SIG-M5 treated with dmso at 0.1 percent for 504 hours (cell line): ENCODE measurements around the gene TK2.

Source experiments
- DNase-seq: peaks from one replicate; lab custom pipeline; 2025; ENCODE audit not compliant: unreplicated experiment; lab: John Stamatoyannopoulos, UW

The TK2 gene

GRCh38 chr16:66486199-66486772 lies 63.6 kb downstream of the TK2 start:
- no peak for DNase-seq

DNA sequence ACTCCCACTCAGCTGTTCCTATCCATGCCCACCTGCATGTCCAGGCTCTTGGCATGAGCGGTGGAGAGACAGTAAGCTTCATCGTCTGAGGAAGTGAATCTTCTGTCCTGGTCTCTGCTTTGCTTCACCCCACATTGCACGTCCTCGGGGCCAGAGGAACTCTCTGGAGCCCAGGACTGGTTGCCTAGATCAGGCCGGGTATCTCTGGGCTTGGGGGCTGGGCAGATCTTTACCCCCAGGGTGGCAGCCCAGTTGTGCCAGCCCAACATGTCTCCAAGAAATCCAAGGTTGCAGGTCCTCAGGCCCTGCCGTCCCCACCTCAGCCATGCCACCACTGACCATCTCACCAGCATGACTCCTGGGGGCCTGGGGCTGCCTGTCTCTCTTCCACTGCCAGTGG lies 64.5 kb downstream of the TK2 start:
- no peak for DNase-seq

- no peak for DNase-seq
Measured at GRCh38 chr16:66484453-66485213, 65.3 kb downstream of the TK2 start.

GRCh38 chr16:66483689-66484452 lies 66.1 kb downstream of the TK2 start:
- DNase-seq = peak; percentile 63

GRCh38 chr16:66481943-66482390 lies 68.0 kb downstream of the TK2 start:
- DNase-seq = no peak

- no peak for DNase-seq
Measured at GRCh38 chr16:66481081-66481942, 68.6 kb downstream of the TK2 start.

DNA sequence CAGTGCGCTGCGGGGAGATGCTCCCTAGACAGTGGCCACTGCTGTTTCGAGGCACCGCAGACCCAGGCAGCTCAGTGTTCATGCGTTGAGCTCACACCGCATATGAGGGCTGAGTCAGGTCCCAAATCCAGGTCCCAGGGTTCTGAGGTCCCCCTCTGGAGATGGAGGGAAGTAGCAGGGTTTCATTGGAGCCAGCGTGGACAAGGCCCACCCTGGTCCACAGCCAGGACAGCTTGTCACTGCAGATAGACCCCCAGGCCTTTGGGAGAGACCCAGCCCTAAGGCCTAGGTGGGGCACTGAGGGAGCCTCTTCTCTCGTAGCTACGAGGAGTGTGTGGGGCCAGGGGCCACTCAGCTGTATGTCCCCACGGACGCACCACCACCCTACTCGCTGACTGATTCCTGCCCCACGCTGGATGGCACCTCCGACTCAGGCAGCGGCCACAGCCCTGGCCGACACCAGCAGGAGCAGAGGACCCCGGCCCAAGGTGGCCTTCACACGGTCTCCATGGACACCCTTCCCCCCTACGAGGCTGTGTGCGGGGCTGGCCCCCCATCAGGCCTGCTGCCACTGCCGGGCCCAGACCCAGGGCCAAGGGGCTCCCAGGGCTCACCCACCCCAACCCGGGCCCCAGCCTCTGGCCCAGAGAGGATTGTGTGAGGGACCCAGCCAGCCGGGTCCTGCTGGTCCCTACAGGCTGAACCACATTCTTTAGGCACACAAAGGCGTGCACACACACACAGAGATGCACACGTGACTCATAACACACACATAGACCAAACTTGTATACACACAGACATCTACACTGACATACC lies 69.4 kb downstream of the TK2 start:
- no peak for DNase-seq

- no peak for DNase-seq
Measured at GRCh38 chr16:66479661-66480264, 70.2 kb downstream of the TK2 start.

GRCh38 chr16:66478733-66479511 lies 71.0 kb downstream of the TK2 start:
- DNase-seq = peak; percentile 76

GRCh38 chr16:66477028-66477515 lies 72.8 kb downstream of the TK2 start:
- DNase-seq = no peak

- DNase-seq = no peak
Measured at GRCh38 chr16:66476328-66477027, 73.4 kb downstream of the TK2 start.

DNA sequence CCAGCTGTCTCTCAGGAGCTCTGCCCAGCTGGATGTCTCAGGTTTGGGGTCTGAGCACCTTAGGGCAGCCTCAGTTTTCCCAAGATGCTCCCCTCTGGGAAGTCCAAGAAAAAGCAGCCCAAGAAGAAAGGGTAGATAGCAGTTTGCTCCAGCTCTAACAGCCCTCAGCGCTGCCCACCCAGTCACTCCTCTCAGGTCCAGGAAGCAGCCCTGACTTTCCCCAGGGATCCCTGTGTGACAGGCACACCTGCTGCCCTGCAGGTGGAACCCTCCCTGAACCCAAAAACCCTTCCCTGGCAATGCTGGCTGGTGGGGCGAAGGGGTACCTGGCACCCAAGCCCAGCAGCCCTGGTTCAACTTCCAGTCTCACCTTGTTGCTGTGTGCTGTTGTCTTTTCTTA lies 74.7 kb downstream of the TK2 start:
- DNase-seq = no peak

- DNase-seq = peak; percentile 56
Measured at GRCh38 chr16:66474750-66475199, 75.1 kb downstream of the TK2 start.

GRCh38 chr16:66473654-66474519 lies 76.0 kb downstream of the TK2 start:
- no peak for DNase-seq

DNA sequence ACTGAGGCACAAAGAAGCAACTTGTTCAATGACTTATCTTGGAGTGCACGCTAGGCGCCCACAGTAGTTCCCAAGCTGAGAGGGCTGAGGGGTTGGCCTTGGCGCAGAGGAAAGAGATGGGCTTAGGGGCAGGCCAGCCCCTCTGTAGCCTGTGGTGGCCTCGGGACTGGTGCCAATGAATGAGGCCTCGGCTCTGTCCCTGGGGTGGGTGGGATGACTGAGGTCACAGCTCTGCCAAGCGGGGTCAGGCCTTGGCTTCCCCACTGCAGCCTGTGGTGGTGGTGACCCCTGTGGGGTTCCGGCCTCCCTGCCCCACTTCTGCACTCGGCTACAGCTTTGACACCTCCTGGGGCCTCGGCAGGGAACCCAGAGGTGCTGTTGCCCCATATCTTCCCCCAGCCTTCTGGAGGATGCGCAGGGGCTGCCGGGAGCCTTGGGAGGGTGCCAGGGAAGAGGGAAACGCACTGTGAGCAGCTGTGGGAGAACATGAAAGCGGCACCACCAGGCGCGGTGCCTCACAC lies 76.8 kb downstream of the TK2 start:
- DNase-seq = no peak

GRCh38 chr16:66471716-66472393 lies 78.1 kb downstream of the TK2 start:
- no peak for DNase-seq
